ENCODE results near the gene IL20RA. TPM values are rescaled to one million over a fixed set of nuclear protein-coding genes. Genes with fewer than 3 reads are reported as not detected.

Gene IL20RA
- total and polyA plus RNA-seq, 2 experiments from 2014 or later = 2.6 to 3.5 TPM

DNA sequence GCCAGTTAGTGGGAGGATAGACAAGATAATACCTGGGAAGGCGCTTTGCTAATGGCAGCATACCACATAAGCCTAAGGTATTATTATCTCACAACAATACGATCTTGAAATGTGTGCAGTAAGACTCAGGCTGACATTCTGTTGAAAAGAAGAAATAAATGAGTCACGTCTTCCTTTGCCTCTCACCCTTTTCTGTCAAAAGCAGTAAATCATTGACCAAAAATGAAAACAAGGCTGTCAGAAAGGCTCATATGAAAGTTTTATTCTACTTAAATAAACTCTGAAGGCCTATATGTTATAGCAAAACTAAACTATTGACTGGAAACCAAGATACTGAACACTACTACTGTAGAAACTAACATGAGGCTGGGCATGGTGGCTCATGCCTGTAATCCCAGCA lies 43.1 kb upstream of the IL20RA start (continued):
- TF ChIP-seq, protein P1, sequence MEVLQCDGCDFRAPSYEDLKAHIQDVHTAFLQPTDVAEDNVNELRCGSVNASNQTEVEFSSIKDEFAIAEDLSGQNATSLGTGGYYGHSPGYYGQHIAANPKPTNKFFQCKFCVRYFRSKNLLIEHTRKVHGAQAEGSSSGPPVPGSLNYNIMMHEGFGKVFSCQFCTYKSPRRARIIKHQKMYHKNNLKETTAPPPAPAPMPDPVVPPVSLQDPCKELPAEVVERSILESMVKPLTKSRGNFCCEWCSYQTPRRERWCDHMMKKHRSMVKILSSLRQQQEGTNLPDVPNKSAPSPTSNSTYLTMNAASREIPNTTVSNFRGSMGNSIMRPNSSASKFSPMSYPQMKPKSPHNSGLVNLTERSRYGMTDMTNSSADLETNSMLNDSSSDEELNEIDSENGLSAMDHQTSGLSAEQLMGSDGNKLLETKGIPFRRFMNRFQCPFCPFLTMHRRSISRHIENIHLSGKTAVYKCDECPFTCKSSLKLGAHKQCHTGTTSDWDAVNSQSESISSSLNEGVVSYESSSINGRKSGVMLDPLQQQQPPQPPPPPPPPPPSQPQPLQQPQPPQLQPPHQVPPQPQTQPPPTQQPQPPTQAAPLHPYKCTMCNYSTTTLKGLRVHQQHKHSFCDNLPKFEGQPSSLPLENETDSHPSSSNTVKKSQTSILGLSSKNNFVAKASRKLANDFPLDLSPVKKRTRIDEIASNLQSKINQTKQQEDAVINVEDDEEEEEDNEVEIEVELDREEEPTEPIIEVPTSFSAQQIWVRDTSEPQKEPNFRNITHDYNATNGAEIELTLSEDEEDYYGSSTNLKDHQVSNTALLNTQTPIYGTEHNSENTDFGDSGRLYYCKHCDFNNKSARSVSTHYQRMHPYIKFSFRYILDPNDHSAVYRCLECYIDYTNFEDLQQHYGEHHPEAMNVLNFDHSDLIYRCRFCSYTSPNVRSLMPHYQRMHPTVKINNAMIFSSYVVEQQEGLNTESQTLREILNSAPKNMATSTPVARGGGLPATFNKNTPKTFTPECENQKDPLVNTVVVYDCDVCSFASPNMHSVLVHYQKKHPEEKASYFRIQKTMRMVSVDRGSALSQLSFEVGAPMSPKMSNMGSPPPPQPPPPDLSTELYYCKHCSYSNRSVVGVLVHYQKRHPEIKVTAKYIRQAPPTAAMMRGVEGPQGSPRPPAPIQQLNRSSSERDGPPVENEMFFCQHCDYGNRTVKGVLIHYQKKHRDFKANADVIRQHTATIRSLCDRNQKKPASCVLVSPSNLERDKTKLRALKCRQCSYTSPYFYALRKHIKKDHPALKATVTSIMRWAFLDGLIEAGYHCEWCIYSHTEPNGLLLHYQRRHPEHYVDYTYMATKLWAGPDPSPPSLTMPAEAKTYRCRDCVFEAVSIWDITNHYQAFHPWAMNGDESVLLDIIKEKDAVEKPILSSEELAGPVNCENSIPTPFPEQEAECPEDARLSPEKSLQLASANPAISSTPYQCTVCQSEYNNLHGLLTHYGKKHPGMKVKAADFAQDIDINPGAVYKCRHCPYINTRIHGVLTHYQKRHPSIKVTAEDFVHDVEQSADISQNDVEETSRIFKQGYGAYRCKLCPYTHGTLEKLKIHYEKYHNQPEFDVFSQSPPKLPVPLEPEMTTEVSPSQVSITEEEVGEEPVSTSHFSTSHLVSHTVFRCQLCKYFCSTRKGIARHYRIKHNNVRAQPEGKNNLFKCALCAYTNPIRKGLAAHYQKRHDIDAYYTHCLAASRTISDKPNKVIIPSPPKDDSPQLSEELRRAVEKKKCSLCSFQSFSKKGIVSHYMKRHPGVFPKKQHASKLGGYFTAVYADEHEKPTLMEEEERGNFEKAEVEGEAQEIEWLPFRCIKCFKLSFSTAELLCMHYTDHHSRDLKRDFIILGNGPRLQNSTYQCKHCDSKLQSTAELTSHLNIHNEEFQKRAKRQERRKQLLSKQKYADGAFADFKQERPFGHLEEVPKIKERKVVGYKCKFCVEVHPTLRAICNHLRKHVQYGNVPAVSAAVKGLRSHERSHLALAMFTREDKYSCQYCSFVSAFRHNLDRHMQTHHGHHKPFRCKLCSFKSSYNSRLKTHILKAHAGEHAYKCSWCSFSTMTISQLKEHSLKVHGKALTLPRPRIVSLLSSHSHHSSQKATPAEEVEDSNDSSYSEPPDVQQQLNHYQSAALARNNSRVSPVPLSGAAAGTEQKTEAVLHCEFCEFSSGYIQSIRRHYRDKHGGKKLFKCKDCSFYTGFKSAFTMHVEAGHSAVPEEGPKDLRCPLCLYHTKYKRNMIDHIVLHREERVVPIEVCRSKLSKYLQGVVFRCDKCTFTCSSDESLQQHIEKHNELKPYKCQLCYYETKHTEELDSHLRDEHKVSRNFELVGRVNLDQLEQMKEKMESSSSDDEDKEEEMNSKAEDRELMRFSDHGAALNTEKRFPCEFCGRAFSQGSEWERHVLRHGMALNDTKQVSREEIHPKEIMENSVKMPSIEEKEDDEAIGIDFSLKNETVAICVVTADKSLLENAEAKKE (CRISPR knock-in tag; IDR thresholded peaks at IDR 0.05) = no peak
- TF ChIP-seq STAT1 (IDR thresholded peaks at IDR 0.05; ENCODE audit: unreplicated experiment) (no peak), EZH2 (IDR thresholded peaks at IDR 0.05; ENCODE audit: low read depth, unreplicated experiment) (no peak), ZNF331 (CRISPR knock-in tag; IDR thresholded peaks at IDR 0.05; ENCODE audit: low read depth) (no peak), NANOG (IDR thresholded peaks at IDR 0.05; ENCODE audit: borderline replicate concordance) (no peak), EZH2phosphoT487 (IDR thresholded peaks at IDR 0.05; ENCODE audit: unreplicated experiment) (no peak), ZNF114 (CRISPR knock-in tag; IDR thresholded peaks at IDR 0.05) (no peak), JUNB (IDR thresholded peaks at IDR 0.05; ENCODE audit: unreplicated experiment) (no peak)
- TF ChIP-seq, protein P2, sequence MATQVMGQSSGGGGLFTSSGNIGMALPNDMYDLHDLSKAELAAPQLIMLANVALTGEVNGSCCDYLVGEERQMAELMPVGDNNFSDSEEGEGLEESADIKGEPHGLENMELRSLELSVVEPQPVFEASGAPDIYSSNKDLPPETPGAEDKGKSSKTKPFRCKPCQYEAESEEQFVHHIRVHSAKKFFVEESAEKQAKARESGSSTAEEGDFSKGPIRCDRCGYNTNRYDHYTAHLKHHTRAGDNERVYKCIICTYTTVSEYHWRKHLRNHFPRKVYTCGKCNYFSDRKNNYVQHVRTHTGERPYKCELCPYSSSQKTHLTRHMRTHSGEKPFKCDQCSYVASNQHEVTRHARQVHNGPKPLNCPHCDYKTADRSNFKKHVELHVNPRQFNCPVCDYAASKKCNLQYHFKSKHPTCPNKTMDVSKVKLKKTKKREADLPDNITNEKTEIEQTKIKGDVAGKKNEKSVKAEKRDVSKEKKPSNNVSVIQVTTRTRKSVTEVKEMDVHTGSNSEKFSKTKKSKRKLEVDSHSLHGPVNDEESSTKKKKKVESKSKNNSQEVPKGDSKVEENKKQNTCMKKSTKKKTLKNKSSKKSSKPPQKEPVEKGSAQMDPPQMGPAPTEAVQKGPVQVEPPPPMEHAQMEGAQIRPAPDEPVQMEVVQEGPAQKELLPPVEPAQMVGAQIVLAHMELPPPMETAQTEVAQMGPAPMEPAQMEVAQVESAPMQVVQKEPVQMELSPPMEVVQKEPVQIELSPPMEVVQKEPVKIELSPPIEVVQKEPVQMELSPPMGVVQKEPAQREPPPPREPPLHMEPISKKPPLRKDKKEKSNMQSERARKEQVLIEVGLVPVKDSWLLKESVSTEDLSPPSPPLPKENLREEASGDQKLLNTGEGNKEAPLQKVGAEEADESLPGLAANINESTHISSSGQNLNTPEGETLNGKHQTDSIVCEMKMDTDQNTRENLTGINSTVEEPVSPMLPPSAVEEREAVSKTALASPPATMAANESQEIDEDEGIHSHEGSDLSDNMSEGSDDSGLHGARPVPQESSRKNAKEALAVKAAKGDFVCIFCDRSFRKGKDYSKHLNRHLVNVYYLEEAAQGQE (IDR thresholded peaks at IDR 0.05; ENCODE audit: unreplicated experiment) = no peak
- TF ChIP-seq, protein P3, sequence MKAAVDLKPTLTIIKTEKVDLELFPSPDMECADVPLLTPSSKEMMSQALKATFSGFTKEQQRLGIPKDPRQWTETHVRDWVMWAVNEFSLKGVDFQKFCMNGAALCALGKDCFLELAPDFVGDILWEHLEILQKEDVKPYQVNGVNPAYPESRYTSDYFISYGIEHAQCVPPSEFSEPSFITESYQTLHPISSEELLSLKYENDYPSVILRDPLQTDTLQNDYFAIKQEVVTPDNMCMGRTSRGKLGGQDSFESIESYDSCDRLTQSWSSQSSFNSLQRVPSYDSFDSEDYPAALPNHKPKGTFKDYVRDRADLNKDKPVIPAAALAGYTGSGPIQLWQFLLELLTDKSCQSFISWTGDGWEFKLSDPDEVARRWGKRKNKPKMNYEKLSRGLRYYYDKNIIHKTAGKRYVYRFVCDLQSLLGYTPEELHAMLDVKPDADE (IDR thresholded peaks at IDR 0.05) = no peak
